Right cardiac atrium (tissue), 5 donors: ENCODE data around the gene SH3GL1. TPM values are rescaled to one million over a fixed set of nuclear protein-coding genes. Genes with fewer than 3 reads are reported as not detected.

Experiments
- ATAC-seq, 2 donors: fragments of 200-7000 bp; cut with Tn5 transposase; one replicate each; pipeline versions ENCODE4 v1.8.0 to v1.9.1; 2020; ENCODE audit warnings: moderate library complexity in 2 of 2, mild to moderate bottlenecking in 1 of 2
- DNase-seq, 3 donors: peaks; one replicate each; pipeline ENCODE4 v3.0.0-alpha.2; 2020
- H3K27ac ChIP-seq: one replicate; pipeline ENCODE4 v1.5.1; 2013; ENCODE audit warnings: mild to moderate bottlenecking, low read length, control low read depth, moderate library complexity
- H3K27me3 ChIP-seq: one replicate; pipeline ENCODE4 v1.6.1; 2013; ENCODE audit not compliant: control insufficient read depth, insufficient read depth
- H3K4me1 ChIP-seq: one replicate; pipeline ENCODE4 v1.6.1; 2013; ENCODE audit warnings: low read length; ENCODE audit not compliant: control insufficient read depth, insufficient read depth
- H3K4me3 ChIP-seq: one replicate; pipeline ENCODE4 v1.5.1; 2013; ENCODE audit warnings: low read length, control low read depth
- H3K9me3 ChIP-seq: one replicate; pipeline ENCODE4 v1.6.1; 2013; ENCODE audit warnings: low read length; ENCODE audit not compliant: control insufficient read depth
- WGBS: extraction: QIAGEN DNeasy Blood & Tissue Kit; methylation state at CpG from one replicate; pipeline ENCODE4 v1.1.7; 2013; 5-methylcytosine and 5-hydroxymethylcytosine counted together
- intact Hi-C, 4 donors: fragments of 100-400 bp; cut with DNase I; formaldehyde crosslinking; loops; one replicate each; pipeline versions ENCODE4 v1.11.0 to v1.14.0; 2022 to 2023
- polyA plus RNA-seq: library from polyadenylated mRNA; stranded (reverse); fragments of 200-250 nt; gene quantifications from one replicate; pipeline ENCODE4 v1.2.3, GENCODE V29; 2013
- total RNA-seq, 4 donors: library from RNA; stranded (reverse); fragmentation: NEBNext Ultra II Directional; extraction: Animal tissue kit (Norgen Biotek cat#: 25700); gene quantifications; one replicate each; pipeline ENCODE4 v1.2.1, GENCODE V29; 2021
- donor health status: healthy with polysubstance abuse.
- donor health status: DM: no; HTN: yes; CAD: no.
- donor health status: DM: no; HTN: no; CAD: no.
- donor health status: DM: no; HTN: yes; CAD: no; lungs with severe emphysema.
- donor health status: DM: yes; HTN: yes; CAD: no.

The SH3GL1 gene
- total and polyA plus RNA-seq, 5 donors = 26.3 to 40.3 (median 30.3) TPM

DNA sequence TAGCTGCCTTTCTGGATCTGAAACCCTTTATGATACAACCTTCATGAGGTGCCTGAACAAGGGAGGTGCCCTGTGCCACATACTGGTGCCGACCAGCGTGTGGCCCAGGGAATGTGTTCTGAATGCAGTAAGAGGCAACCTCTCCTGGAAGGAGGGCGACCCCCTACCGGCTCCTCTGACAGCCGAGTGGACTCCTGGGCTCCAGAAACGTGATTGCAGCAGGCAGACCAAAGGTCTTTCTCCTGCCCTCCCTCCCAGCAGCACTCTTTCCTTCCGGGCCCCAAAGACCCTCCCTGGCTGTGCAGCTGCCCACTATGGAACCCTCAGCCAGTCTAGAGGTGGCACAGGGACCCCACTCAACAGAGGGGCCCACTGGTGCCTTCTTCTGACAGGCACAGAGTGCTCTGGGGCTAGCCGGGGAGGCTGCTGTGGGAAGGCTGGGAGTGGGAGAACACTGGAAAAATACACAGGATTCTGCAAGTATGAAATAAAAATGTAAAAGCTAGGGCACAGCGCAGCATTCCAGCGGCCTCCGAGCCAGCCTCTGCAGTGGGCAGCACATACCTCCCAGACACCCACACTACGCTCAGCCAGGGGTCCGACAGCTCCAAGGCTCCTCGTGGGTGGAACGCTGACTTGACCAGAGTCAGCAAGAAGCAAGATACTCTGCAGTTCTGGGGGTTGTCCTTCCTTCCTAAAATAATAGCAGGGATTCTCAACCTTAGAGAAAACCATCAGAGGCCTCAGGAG is 14.9 kb downstream of the SH3GL1 start:
- 78% methylated on average over 15 of the region's 15 CpGs for WGBS
- no peak for ATAC-seq
- Histone ChIP-seq H3K9me3 (no peaks in the 10 kb centered on the region), H3K27ac (no peak overlapping the region), H3K4me1 (peaks cover 18% of the 10 kb centered on the region), H3K27me3 (no peaks in the 10 kb centered on the region), H3K4me3 (no peak overlapping the region)
- peak in 1 of 3 donors; percentile 27 for DNase-seq
- intact Hi-C loops = no loop called here

- Histone ChIP-seq H3K4me3 (no peak overlapping the region), H3K4me1 (peaks cover 26% of the 10 kb centered on the region), H3K27me3 (no peaks in the 10 kb centered on the region), H3K27ac (peak overlapping the region; percentile 32), H3K9me3 (no peaks in the 10 kb centered on the region)
- intact Hi-C loops = no loop called here
- DNase-seq (peak; percentile 73 to 84 (median 79)), ATAC-seq (peak; percentile 24 to 82)
- 32% methylated on average over 17 of the region's 17 CpGs for WGBS
These were observed 20.1 kb downstream of the SH3GL1 start for GRCh38 chr19:4380254-4380727.

GRCh38 chr19:4379383-4380253 is 20.7 kb downstream of the SH3GL1 start:
- DNase-seq = peak; percentile 33 to 53 (median 48)
- ATAC-seq = no peak
- Histone ChIP-seq H3K27me3 (no peaks in the 10 kb centered on the region), H3K9me3 (no peaks in the 10 kb centered on the region), H3K4me3 (no peak overlapping the region), H3K4me1 (peaks cover 33% of the 10 kb centered on the region), H3K27ac (peak overlapping the region; percentile 28)
- WGBS = 47% methylated on average over 20 of the region's 20 CpGs
- intact Hi-C loops = no loop called here

- intact Hi-C loops = no loop called here
- ATAC-seq = no peak
These were observed 21.5 kb downstream of the SH3GL1 start for GRCh38 chr19:4378886-4379285.

GRCh38 chr19:4376991-4377781 is 23.2 kb downstream of the SH3GL1 start:
- Histone ChIP-seq H3K9me3 (no peaks in the 10 kb centered on the region), H3K27me3 (no peaks in the 10 kb centered on the region), H3K4me1 (peaks cover 53% of the 10 kb centered on the region), H3K4me3 (no peak overlapping the region), H3K27ac (no peak overlapping the region)
- ATAC-seq = peak in 1 of 2 donors; percentile 6
- peak; percentile 34 to 85 (median 75) for DNase-seq
- WGBS = 67% methylated on average over 23 of the region's 23 CpGs
- intact Hi-C loops = no loop called here

More at GRCh38 chr19:4378886-4379285, 21.5 kb downstream of the SH3GL1 start:
- H3K4me3 ChIP-seq = no peak overlapping the region
- peaks cover 40% of the 10 kb centered on the region for H3K4me1 ChIP-seq
- no peak for DNase-seq
- H3K27me3 ChIP-seq = no peaks in the 10 kb centered on the region
- no peak overlapping the region for H3K27ac ChIP-seq
- no peaks in the 10 kb centered on the region for H3K9me3 ChIP-seq
- WGBS = 94% methylated on average over 11 of the region's 11 CpGs

DNA sequence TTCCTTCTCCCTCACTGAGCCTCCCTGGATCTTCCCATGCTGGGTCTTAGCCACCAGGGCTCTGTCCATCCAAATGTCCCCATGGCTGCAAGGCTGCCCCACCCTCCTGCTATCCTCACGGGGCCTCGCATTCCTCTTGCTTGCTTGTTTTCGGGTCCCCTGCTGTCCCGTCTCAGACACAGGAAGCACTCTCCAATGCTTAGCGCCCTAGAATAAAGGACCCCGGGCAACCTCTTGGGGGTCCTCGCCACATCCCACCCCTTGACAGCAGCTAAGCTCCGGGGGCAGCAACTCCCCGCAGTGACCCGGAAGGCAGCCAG is 23.7 kb downstream of the SH3GL1 start:
- 62% methylated on average over 10 of the region's 10 CpGs for whole genome bisulfite sequencing
- no peak for ATAC-seq
- intact Hi-C loops = no loop called here
- Histone ChIP-seq H3K27me3 (no peaks in the 10 kb centered on the region), H3K9me3 (no peaks in the 10 kb centered on the region), H3K27ac (no peak overlapping the region), H3K4me1 (peaks cover 54% of the 10 kb centered on the region), H3K4me3 (no peak overlapping the region)
- no peak for DNase-seq

DNA sequence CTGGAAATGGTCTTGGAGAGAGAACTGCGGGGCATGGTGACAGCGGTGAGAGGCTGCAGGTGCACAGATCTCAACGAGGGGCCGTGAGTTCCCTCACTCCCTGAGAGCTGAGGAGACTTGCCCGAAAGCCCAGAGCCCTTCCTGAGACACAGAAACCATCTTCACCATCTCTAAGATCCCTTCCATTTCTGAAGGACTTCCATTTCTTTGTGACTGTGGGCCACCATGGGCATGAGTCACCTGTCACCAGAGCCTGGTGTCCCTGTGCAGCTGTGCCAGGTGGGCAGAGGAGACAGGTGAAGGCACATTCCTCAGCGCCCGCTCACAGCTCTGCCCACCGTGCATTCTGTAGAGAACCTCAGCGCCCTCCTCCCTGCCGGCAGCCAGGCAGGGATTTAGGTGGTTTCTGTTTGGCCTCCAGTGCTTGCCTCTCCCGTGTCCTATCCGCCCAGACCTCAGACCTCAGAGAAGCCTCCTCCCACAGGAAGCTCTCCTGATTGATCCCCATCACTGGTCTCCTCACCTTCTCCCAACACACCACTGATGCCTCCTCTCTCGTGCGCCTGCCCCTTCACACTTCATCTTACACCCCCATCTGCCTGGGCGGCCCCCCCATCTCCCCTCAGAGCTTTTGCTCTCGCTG is 24.2 kb downstream of the SH3GL1 start:
- Histone ChIP-seq H3K27ac (peak overlapping the region; percentile 14), H3K4me1 (peaks cover 56% of the 10 kb centered on the region), H3K4me3 (no peak overlapping the region), H3K9me3 (no peaks in the 10 kb centered on the region), H3K27me3 (no peaks in the 10 kb centered on the region)
- ATAC-seq (no peak), DNase-seq (no peak)
- intact Hi-C loops = no loop called here
- WGBS = 71% methylated on average over 16 of the region's 16 CpGs

DNA sequence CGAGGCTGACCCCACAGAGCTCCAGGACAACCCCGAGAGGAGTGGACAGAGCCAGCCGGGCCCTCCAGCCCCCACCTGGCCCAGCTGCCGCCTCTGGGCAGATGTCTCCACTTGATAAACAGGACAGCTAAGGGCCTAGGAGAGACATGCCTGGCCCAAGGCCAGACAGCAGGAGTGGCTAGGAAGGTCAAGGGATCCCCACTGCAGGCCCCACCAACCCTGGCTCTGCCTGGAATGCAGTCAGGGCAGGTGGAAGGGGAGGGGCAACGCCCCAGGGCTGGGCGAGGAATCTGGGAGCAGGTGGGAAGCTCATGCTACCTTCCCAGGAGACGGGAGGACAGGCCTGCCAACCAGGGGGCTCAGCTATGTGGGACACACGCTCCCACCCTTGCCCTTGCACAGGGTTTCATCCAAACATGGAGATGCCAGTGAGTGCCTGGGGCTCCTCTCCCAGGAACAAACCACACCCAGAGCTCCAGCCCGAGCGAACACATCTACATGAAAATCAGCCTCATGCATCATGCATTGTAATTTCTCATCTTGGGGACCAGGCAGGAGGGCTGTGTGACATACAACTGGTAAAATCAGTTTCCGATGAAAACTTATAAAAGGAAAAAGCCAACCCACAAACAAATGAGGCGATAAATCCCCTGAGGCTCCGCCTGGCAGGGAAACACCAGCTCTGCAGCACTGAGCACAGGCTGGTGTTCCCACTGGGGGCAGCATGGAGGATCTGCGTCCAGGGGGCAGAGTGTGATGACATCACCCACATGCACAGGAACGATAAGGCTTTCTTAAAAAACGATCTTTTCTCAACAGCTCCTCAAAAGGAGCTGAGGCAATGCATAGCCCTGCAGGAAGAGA is 25.0 kb downstream of the SH3GL1 start:
- ATAC-seq (no peak), DNase-seq (peak; percentile 65 to 81 (median 79))
- Histone ChIP-seq H3K27ac (peak overlapping the region; percentile 90), H3K27me3 (no peaks in the 10 kb centered on the region), H3K9me3 (no peaks in the 10 kb centered on the region), H3K4me3 (no peak overlapping the region), H3K4me1 (peaks cover 57% of the 10 kb centered on the region)
- WGBS = 43% methylated on average over 16 of the region's 16 CpGs
- intact Hi-C loops = no loop called here

GRCh38 chr19:4374498-4375163 is 25.7 kb downstream of the SH3GL1 start:
- no peaks in the 10 kb centered on the region for H3K9me3 ChIP-seq
- peak overlapping the region; percentile 90 for H3K27ac ChIP-seq
- intact Hi-C loops = no loop called here
- H3K27me3 ChIP-seq = no peaks in the 10 kb centered on the region
- peaks cover 54% of the 10 kb centered on the region for H3K4me1 ChIP-seq
- DNase-seq (peak; percentile 94), ATAC-seq (peak; percentile 75 to 88)
- H3K4me3 ChIP-seq = no peak overlapping the region
- WGBS = 41% methylated on average over 27 of the region's 27 CpGs
